Measurements from ENCODE around the gene TRAF7.

TRAF7 gene

GRCh38 chr16:2162676-2163118 lies 7.1 kb downstream of the TRAF7 start:
- DNase-seq (ENCODE audit: extremely low read depth, insufficient read length) = no peak
- peaks cover 14% of the 10 kb centered on the region for H3K36me3 ChIP-seq (ENCODE audit: control insufficient read depth, insufficient read depth, low read length)
- TF ChIP-seq, protein P1, sequence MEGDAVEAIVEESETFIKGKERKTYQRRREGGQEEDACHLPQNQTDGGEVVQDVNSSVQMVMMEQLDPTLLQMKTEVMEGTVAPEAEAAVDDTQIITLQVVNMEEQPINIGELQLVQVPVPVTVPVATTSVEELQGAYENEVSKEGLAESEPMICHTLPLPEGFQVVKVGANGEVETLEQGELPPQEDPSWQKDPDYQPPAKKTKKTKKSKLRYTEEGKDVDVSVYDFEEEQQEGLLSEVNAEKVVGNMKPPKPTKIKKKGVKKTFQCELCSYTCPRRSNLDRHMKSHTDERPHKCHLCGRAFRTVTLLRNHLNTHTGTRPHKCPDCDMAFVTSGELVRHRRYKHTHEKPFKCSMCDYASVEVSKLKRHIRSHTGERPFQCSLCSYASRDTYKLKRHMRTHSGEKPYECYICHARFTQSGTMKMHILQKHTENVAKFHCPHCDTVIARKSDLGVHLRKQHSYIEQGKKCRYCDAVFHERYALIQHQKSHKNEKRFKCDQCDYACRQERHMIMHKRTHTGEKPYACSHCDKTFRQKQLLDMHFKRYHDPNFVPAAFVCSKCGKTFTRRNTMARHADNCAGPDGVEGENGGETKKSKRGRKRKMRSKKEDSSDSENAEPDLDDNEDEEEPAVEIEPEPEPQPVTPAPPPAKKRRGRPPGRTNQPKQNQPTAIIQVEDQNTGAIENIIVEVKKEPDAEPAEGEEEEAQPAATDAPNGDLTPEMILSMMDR (IDR thresholded peaks at IDR 0.05; ENCODE audit: insufficient read depth, low read length, poor library complexity, severe bottlenecking) = no peak

GRCh38 chr16:2163211-2163881 lies 7.8 kb downstream of the TRAF7 start:
- DNase-seq (ENCODE audit: extremely low read depth, insufficient read length) = no peak

More at GRCh38 chr16:2162676-2163118, 7.1 kb downstream of the TRAF7 start:
- Histone ChIP-seq H3K4me3 (replicated peaks; ENCODE audit: low read depth, low read length) (no peak overlapping the region), H3K27me3 (replicated peaks; ENCODE audit: control insufficient read depth, insufficient read depth, low read length) (no peaks in the 10 kb centered on the region)

GRCh38 chr16:2165861-2166260 lies 10.3 kb downstream of the TRAF7 start:
- DNase-seq (ENCODE audit: extremely low read depth, insufficient read length) = no peak
- no peak overlapping the region for H3K4me3 ChIP-seq (replicated peaks; ENCODE audit: low read depth, low read length)
- H3K36me3 ChIP-seq (ENCODE audit: control insufficient read depth, insufficient read depth, low read length) = peaks cover 27% of the 10 kb centered on the region
- TF ChIP-seq, protein P1 (IDR thresholded peaks at IDR 0.05; ENCODE audit: insufficient read depth, low read length, poor library complexity, severe bottlenecking) = no peak
- H3K27me3 ChIP-seq (replicated peaks; ENCODE audit: control insufficient read depth, insufficient read depth, low read length) = no peaks in the 10 kb centered on the region

More at GRCh38 chr16:2163211-2163881, 7.8 kb downstream of the TRAF7 start:
- Histone ChIP-seq H3K4me3 (replicated peaks; ENCODE audit: low read depth, low read length) (no peak overlapping the region), H3K36me3 (ENCODE audit: control insufficient read depth, insufficient read depth, low read length) (peaks cover 18% of the 10 kb centered on the region), H3K27me3 (replicated peaks; ENCODE audit: control insufficient read depth, insufficient read depth, low read length) (no peaks in the 10 kb centered on the region)
- TF ChIP-seq, protein P1 (IDR thresholded peaks at IDR 0.05; ENCODE audit: insufficient read depth, low read length, poor library complexity, severe bottlenecking) = no peak

- Histone ChIP-seq H3K27me3 (replicated peaks; ENCODE audit: control insufficient read depth, insufficient read depth, low read length) (no peaks in the 10 kb centered on the region), H3K4me3 (replicated peaks; ENCODE audit: low read depth, low read length) (no peak overlapping the region), H3K36me3 (ENCODE audit: control insufficient read depth, insufficient read depth, low read length) (peaks cover 27% of the 10 kb centered on the region)
- TF ChIP-seq, protein P1 (IDR thresholded peaks at IDR 0.05; ENCODE audit: insufficient read depth, low read length, poor library complexity, severe bottlenecking) = no peak
- DNase-seq (ENCODE audit: extremely low read depth, insufficient read length) = no peak
Observed at GRCh38 chr16:2166263-2167067, 10.9 kb downstream of the TRAF7 start.

DNA sequence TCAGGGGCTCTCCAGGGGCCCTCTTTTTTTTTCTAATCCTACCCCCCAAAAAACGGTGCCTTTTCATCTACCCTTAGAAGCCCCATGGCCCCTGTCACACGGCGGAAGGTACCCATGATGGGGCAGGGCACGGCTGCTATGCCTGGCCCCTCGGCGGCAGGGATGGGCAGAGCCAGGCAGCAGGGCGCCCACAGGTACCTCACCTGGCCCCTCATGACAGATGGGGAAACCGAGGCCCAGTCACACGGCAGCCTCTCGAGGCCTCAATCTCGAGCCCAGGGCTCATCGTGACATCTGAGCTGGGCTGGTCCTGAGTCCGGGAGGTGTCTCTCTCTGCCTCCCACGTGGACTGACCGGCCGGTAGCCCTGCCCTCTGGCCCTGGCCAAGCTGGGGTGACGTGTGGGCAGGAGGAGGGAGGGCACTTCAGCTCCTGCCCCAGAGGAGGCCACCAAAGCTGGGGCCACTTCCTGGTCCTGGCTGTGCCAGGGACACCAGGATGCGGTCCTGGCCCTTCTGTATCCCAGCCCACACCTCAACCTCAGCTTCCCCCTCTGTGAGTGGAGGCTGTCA lies 11.6 kb downstream of the TRAF7 start:
- H3K4me3 ChIP-seq (replicated peaks; ENCODE audit: low read depth, low read length) = no peak overlapping the region
- H3K27me3 ChIP-seq (replicated peaks; ENCODE audit: control insufficient read depth, insufficient read depth, low read length) = no peaks in the 10 kb centered on the region
- no peak for DNase-seq (ENCODE audit: extremely low read depth, insufficient read length)
- TF ChIP-seq, protein P1 (IDR thresholded peaks at IDR 0.05; ENCODE audit: insufficient read depth, low read length, poor library complexity, severe bottlenecking) = no peak
- H3K36me3 ChIP-seq (ENCODE audit: control insufficient read depth, insufficient read depth, low read length) = peaks cover 28% of the 10 kb centered on the region
